Body of pancreas (tissue), 4 donors: Measurements from ENCODE around the gene CDC42EP2. TPM values are rescaled to one million over a fixed set of nuclear protein-coding genes. Genes with fewer than 3 reads are reported as not detected.

Source experiments
- ATAC-seq: fragments of 150-250 bp; one replicate; pipeline ENCODE4 v1.9.1; 2016
- DNase-seq, 4 donors: peaks; one replicate each; pipeline ENCODE4 v3.0.0-alpha.2; 2019
- H3K27ac ChIP-seq, 4 donors: fragments of 200-600 bp; sonication (generic); 1 replicate in 3 of 4; 2 replicates in 1 of 4; pipeline versions ENCODE4 v1.5.1 to v1.6.1; 2016 to 2019; ENCODE audit warnings: mild to moderate bottlenecking in 1 of 4, mixed read lengths in 1 of 4, moderate library complexity in 1 of 4
- H3K27me3 ChIP-seq, 2 donors: fragments of 200-600 bp; sonication (generic); one replicate each; pipeline ENCODE4 v1.6.0; 2016; ENCODE audit warnings: mild to moderate bottlenecking in 1 of 2
- H3K36me3 ChIP-seq, 2 donors: fragments of 200-600 bp; sonication (generic); replicated peaks in 1 of 2; 2 replicates each; pipeline ENCODE4 v1.5.1; 2016; ENCODE audit warnings: low read depth in 2 of 2; ENCODE audit not compliant: insufficient read depth in 1 of 2
- H3K4me1 ChIP-seq: fragments of 200-600 bp; sonication (generic); one replicate; pipeline ENCODE4 v1.6.0; 2016
- H3K4me3 ChIP-seq, 2 donors: fragments of 200-600 bp; sonication (generic); 1 replicate in 1 of 2; 2 replicates in 1 of 2; pipeline ENCODE4 v1.5.1; 2016 to 2019
- H3K9me3 ChIP-seq, 3 donors: fragments of 200-600 bp; sonication (generic); 1 replicate in 2 of 3; 2 replicates in 1 of 3; pipeline ENCODE4 v1.5.1; 2016
- CTCF ChIP-seq, 7 experiments: fragments of 450-650 bp in 4 of 7; fragments of 200-600 bp in 3 of 7; sonication (generic) in 3 of 7; IDR thresholded peaks; one replicate each; pipeline ENCODE4 v1.5.1; 2016 to 2019; ENCODE audit warnings: antibody characterized with exemption in 7 of 7
- POLR2A ChIP-seq, 3 donors: fragments of 450-650 bp; IDR thresholded peaks; one replicate each; pipeline ENCODE4 v1.6.1; 2016; ENCODE audit warnings: antibody characterized with exemption in 3 of 3, mild to moderate bottlenecking in 2 of 3
- WGBS, 2 donors: methylation state at CpG; one replicate each; pipeline ENCODE4 v1.1.5; 2017; 5-methylcytosine and 5-hydroxymethylcytosine counted together
- intact Hi-C: fragments of 100-400 bp; cut with DNase I; formaldehyde crosslinking; loops from one replicate; pipeline ENCODE4 v1.15.1; 2023
- total RNA-seq, 2 donors: library from RNA; depleted of rRNA; stranded (reverse); fragments of >200 nt; gene quantifications; one replicate each; pipeline ENCODE4 v1.1.0, GENCODE V29; 2016

The CDC42EP2 gene
- total RNA-seq, 2 donors from 2014 or later, result 8.3 to 16.8 TPM

DNA sequence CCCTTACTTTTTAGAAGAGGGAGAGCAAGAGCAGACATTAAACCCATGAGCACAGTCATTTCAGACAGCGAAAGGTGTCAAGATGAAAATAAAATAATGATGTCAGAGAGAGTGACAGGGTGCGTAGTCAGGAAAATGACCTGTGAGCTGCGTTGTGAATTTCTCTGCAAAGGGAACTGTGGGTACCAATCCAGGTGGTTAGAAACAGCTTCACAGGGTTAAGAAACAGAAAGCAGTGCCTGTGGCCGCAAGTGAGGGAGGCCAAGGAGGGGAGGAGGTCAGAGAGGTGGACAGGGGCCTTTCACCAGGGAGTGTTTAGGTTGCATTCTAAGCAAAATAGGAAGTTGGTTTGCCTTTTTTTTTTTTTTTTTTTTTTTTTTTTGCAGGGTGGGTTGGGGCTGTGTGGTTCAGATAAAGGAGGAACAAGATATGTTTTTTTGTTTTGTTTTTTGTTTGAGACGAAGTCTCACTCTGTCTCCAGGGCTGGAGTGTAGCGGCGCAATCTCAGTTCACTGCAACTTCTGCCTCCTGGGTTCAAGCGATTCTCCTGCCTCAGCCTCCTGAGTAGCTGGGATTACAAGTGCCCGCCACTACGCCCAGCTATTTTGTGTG, 47.8 kb downstream of the CDC42EP2 start:
- intact Hi-C loops, result no loop called here
- no peaks in the 10 kb centered on the region for H3K9me3 ChIP-seq
- H3K27me3 ChIP-seq, result no peaks in the 10 kb centered on the region
- H3K36me3 ChIP-seq, result no peaks in the 10 kb centered on the region
- no peak overlapping the region for H3K27ac ChIP-seq
- ATAC-seq (no peak), DNase-seq (no peak)
- H3K4me3 ChIP-seq, result no peak overlapping the region
- no peak for TF ChIP-seq CTCF (IDR thresholded peaks at IDR 0.05)
- TF ChIP-seq POLR2A (IDR thresholded peaks at IDR 0.05), result no peak
- peaks cover 16% of the 10 kb centered on the region for H3K4me1 ChIP-seq
- WGBS, 2 donors, result 71 to 90% methylated on average over 10 of the region's 10 CpGs

DNA sequence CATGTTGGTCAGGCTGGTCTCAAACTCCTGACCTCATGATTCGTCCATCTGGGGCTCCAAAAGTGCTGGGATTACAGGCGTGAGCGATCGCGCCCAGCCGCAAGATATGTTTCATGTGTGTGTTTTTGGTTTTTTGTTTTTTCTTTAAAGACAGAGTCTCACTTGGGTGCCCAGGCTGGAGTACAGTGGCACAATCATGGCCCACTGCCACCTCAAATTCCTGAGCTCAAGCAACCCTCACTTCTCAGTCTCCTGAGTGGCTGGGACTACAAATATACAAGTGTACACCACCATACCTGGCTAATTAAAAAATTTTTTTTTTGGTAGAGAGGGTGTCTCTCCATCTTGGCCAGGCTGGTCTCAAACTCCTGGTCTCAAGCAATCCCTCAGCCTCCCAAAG, 48.3 kb downstream of the CDC42EP2 start:
- Histone ChIP-seq H3K36me3 (no peaks in the 10 kb centered on the region), H3K27ac (no peak overlapping the region), H3K27me3 (no peaks in the 10 kb centered on the region), H3K4me1 (peaks cover 22% of the 10 kb centered on the region), H3K4me3 (no peak overlapping the region), H3K9me3 (no peaks in the 10 kb centered on the region)
- WGBS, 2 donors, result 82 to 87% methylated on average over 6 of the region's 6 CpGs
- DNase-seq (no peak), ATAC-seq (no peak)
- TF ChIP-seq CTCF (IDR thresholded peaks at IDR 0.05), result no peak
- TF ChIP-seq POLR2A (IDR thresholded peaks at IDR 0.05), result no peak
- intact Hi-C loops, result no loop called here

GRCh38 chr11:65363770-65364169, 49.1 kb downstream of the CDC42EP2 start:
- intact Hi-C loops, result no loop called here
- Histone ChIP-seq H3K9me3 (no peaks in the 10 kb centered on the region), H3K27ac (peak overlapping the region in 1 of 4 donors; percentile 28), H3K36me3 (no peaks in the 10 kb centered on the region), H3K4me3 (no peak overlapping the region), H3K27me3 (no peaks in the 10 kb centered on the region), H3K4me1 (peaks cover 28% of the 10 kb centered on the region)
- no peak for DNase-seq
- no peak for TF ChIP-seq POLR2A (IDR thresholded peaks at IDR 0.05)
- TF ChIP-seq CTCF (IDR thresholded peaks at IDR 0.05), result no peak
- 52 to 53% methylated on average over 3 of the region's 3 CpGs for WGBS, 2 donors
- no peak for ATAC-seq

GRCh38 chr11:65366340-65366773, 51.7 kb downstream of the CDC42EP2 start:
- peak; percentile 62 to 81 (median 74) for DNase-seq
- H3K4me3 ChIP-seq, result no peak overlapping the region
- TF ChIP-seq CTCF (IDR thresholded peaks at IDR 0.05) (peak; percentile 70 to 99 (median 97)), POLR2A (IDR thresholded peaks at IDR 0.05) (peak in 1 of 3 donors; percentile 16)
- H3K27ac ChIP-seq, result peak overlapping the region; percentile 28 to 78 (median 74)
- peak; percentile 80 for ATAC-seq
- peaks cover 50% of the 10 kb centered on the region for H3K4me1 ChIP-seq
- intact Hi-C loops, result loop anchor here (5.0 kb wide), 1 partner anchor 146 kb away; no protein-coding TSS in a partner anchor
- H3K36me3 ChIP-seq, result no peaks in the 10 kb centered on the region
- H3K27me3 ChIP-seq, result no peaks in the 10 kb centered on the region
- no peaks in the 10 kb centered on the region for H3K9me3 ChIP-seq
- WGBS, 2 donors, result 0 to 3% methylated on average over 4 of the region's 4 CpGs

GRCh38 chr11:65370659-65371049, 56.0 kb downstream of the CDC42EP2 start:
- TF ChIP-seq POLR2A (IDR thresholded peaks at IDR 0.05) (no peak), CTCF (IDR thresholded peaks at IDR 0.05) (no peak)
- intact Hi-C loops, result no loop called here

More at GRCh38 chr11:65370659-65371049, 56.0 kb downstream of the CDC42EP2 start:
- 47 to 66% methylated on average over 6 of the region's 6 CpGs for WGBS, 2 donors
- Histone ChIP-seq H3K9me3 (no peaks in the 10 kb centered on the region), H3K4me3 (no peak overlapping the region), H3K27ac (peak overlapping the region; percentile 93 to 98 (median 95)), H3K27me3 (no peaks in the 10 kb centered on the region), H3K4me1 (peaks cover 81% of the 10 kb centered on the region), H3K36me3 (no peaks in the 10 kb centered on the region)
- DNase-seq, result no peak
- no peak for ATAC-seq
